HUES48 (cell line): ENCODE measurements around the gene TMEFF2.

Experiments used
- H3K27ac ChIP-seq: one replicate; pipeline ENCODE4 v1.7.0; 2013; ENCODE audit warnings: low read depth, low read length, inconsistent platforms
- H3K27me3 ChIP-seq: 2 replicates; pipeline ENCODE4 v1.6.1; 2013; ENCODE audit warnings: mild to moderate bottlenecking, low read length; ENCODE audit not compliant: control insufficient read depth, insufficient read depth
- H3K36me3 ChIP-seq: 2 replicates; pipeline ENCODE4 v1.6.1; 2013; ENCODE audit warnings: low read length; ENCODE audit not compliant: control insufficient read depth, insufficient read depth
- H3K4me1 ChIP-seq: 2 replicates; pipeline ENCODE4 v1.6.1; 2013; ENCODE audit warnings: mild to moderate bottlenecking, low read length; ENCODE audit not compliant: control insufficient read depth, insufficient read depth
- H3K4me3 ChIP-seq: 2 replicates; pipeline ENCODE4 v1.5.1; 2013; ENCODE audit warnings: mild to moderate bottlenecking, low read depth, low read length
- H3K9ac ChIP-seq: 2 replicates; pipeline ENCODE4 v1.6.1; 2013; ENCODE audit warnings: mild to moderate bottlenecking, low read depth, low read length, moderate library complexity
- H3K9me3 ChIP-seq: 2 replicates; pipeline ENCODE4 v1.6.1; 2013; ENCODE audit warnings: low read length; ENCODE audit not compliant: control insufficient read depth, insufficient read depth

TMEFF2 gene

GRCh38 chr2:191970867-191971266 is 223.9 kb downstream of the TMEFF2 start:
- Histone ChIP-seq H3K9ac (no peak overlapping the region), H3K9me3 (no peaks in the 10 kb centered on the region), H3K27me3 (no peaks in the 10 kb centered on the region), H3K4me3 (no peak overlapping the region), H3K4me1 (no peaks in the 10 kb centered on the region), H3K27ac (no peak overlapping the region), H3K36me3 (no peaks in the 10 kb centered on the region)

- no peak overlapping the region for H3K9ac ChIP-seq
- H3K27me3 ChIP-seq = no peaks in the 10 kb centered on the region
- H3K9me3 ChIP-seq = no peaks in the 10 kb centered on the region
- H3K27ac ChIP-seq = no peak overlapping the region
- no peaks in the 10 kb centered on the region for H3K36me3 ChIP-seq
- no peak overlapping the region for H3K4me3 ChIP-seq
- no peaks in the 10 kb centered on the region for H3K4me1 ChIP-seq
Observed at GRCh38 chr2:191968120-191968519, 226.6 kb downstream of the TMEFF2 start.

- no peak overlapping the region for H3K4me3 ChIP-seq
- no peaks in the 10 kb centered on the region for H3K9me3 ChIP-seq
- H3K9ac ChIP-seq = no peak overlapping the region
- no peaks in the 10 kb centered on the region for H3K27me3 ChIP-seq
- H3K4me1 ChIP-seq = no peaks in the 10 kb centered on the region
- H3K27ac ChIP-seq = no peak overlapping the region
- no peaks in the 10 kb centered on the region for H3K36me3 ChIP-seq
Observed at GRCh38 chr2:191965733-191966132, 229.0 kb downstream of the TMEFF2 start.

DNA sequence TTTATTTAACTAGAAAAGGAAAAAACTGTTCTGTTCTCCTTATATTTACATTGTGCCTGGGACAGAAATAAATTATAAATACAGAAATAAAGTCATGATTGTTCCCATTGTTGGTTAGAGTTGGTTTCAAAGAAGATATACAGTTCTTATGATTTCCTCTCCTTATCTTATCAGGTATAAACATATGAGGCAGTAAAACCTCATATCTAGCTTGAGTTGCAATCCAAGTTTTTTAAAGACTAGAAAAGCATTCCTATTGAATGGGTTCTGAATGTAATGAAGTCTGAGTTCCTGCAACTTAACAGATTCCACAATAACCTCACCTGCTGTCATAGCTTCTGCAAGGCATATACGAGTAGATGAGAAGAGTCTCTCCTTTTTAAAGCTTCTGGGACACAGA is 233.2 kb downstream of the TMEFF2 start:
- Histone ChIP-seq H3K4me3 (no peak overlapping the region), H3K27me3 (no peaks in the 10 kb centered on the region), H3K36me3 (no peaks in the 10 kb centered on the region), H3K4me1 (no peaks in the 10 kb centered on the region), H3K9me3 (no peaks in the 10 kb centered on the region), H3K9ac (no peak overlapping the region), H3K27ac (no peak overlapping the region)

DNA sequence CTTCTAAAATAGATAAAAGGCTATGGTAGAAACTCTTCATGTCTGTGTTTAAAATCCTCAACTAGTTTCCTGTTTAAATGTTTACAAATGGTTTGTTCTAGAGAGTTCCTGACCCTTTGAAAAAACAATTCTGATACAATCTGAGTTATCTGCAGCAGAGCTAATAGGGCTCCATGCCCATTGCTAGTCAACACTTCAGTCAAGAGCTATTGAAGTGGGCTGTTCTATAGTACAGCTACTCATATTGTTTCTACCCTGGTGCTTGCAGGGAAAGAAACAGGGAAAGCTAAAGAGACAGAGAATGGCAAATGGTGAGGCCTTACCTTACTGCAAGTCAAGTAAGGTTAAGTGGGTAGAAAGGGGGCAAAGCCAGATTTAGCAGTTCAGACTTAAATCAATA is 235.5 kb downstream of the TMEFF2 start:
- Histone ChIP-seq H3K36me3 (no peaks in the 10 kb centered on the region), H3K27me3 (no peaks in the 10 kb centered on the region), H3K9me3 (no peaks in the 10 kb centered on the region), H3K4me1 (no peaks in the 10 kb centered on the region), H3K27ac (no peak overlapping the region), H3K9ac (no peak overlapping the region), H3K4me3 (no peak overlapping the region)

DNA sequence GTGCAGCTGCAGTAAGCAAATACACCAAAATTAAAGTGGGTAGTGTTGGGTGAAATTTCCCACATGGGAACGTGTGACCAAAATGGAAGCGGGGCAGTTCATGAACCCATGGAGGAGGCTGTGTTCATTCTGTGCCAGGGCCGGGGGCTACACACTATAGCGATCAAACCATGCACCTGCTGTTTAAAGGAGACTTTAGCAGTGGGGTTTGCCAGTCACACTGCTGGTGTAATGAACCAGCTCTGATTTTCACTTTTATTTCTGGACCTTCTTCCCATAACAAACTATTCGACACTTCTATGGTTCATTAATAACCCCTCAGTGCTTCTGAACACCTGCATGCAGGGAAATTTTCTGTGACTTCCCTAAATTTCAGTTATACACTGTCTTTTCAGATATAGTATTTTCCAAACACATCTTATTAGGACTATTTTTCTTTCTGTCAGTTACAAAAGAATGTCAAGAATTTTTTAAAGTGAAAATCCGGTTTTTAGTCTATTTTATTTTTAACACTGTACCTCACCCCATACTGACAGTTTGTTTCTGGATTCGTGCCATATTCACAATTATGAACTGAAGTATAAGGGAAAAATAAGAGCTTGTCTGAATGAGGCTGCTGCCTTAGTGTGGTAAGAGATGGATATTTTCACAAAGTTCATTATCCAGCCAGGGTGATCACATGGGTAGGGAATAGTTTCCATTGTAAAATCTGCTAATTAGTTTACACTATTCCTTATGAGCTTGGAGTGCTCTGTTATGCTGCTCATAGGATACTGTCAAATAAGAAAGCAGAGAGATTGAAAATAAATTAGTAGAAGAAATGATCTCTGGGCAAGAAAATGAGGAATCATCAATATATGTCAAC is 236.5 kb downstream of the TMEFF2 start:
- Histone ChIP-seq H3K9me3 (no peaks in the 10 kb centered on the region), H3K27me3 (no peaks in the 10 kb centered on the region), H3K36me3 (no peaks in the 10 kb centered on the region), H3K9ac (no peak overlapping the region), H3K27ac (no peak overlapping the region), H3K4me1 (no peaks in the 10 kb centered on the region), H3K4me3 (no peak overlapping the region)

- Histone ChIP-seq H3K9ac (no peak overlapping the region), H3K9me3 (no peaks in the 10 kb centered on the region), H3K27ac (no peak overlapping the region), H3K36me3 (no peaks in the 10 kb centered on the region), H3K4me3 (no peak overlapping the region), H3K4me1 (no peaks in the 10 kb centered on the region), H3K27me3 (no peaks in the 10 kb centered on the region)
Observed at GRCh38 chr2:191954451-191954850, 240.3 kb downstream of the TMEFF2 start.

- no peak overlapping the region for H3K27ac ChIP-seq
- H3K4me1 ChIP-seq = no peaks in the 10 kb centered on the region
- no peak overlapping the region for H3K9ac ChIP-seq
- H3K27me3 ChIP-seq = no peaks in the 10 kb centered on the region
- H3K36me3 ChIP-seq = no peaks in the 10 kb centered on the region
- no peaks in the 10 kb centered on the region for H3K9me3 ChIP-seq
- H3K4me3 ChIP-seq = no peak overlapping the region
Observed at GRCh38 chr2:191952515-191953270, 242.0 kb downstream of the TMEFF2 start.

DNA sequence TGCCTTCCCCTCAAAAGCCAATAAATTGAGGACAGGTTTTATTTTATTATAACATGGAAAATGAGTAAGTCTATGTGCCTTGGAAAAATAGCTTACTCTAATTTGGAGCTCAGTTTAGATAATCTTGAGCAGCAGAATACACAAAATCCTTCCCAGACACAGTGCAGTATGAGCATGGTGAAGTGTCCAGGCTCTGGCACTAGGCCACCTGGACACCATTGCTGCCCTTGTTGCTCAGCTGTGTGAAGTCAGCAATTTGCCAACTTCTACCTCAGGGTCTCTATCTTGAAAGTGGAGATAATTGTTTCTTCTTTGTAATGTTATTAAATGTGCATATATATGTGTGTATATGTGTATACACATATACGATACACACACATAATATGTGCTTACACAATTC is 242.9 kb downstream of the TMEFF2 start:
- no peaks in the 10 kb centered on the region for H3K36me3 ChIP-seq
- no peak overlapping the region for H3K9ac ChIP-seq
- H3K27ac ChIP-seq = no peak overlapping the region
- H3K4me3 ChIP-seq = no peak overlapping the region
- no peaks in the 10 kb centered on the region for H3K4me1 ChIP-seq
- no peaks in the 10 kb centered on the region for H3K9me3 ChIP-seq
- no peaks in the 10 kb centered on the region for H3K27me3 ChIP-seq

DNA sequence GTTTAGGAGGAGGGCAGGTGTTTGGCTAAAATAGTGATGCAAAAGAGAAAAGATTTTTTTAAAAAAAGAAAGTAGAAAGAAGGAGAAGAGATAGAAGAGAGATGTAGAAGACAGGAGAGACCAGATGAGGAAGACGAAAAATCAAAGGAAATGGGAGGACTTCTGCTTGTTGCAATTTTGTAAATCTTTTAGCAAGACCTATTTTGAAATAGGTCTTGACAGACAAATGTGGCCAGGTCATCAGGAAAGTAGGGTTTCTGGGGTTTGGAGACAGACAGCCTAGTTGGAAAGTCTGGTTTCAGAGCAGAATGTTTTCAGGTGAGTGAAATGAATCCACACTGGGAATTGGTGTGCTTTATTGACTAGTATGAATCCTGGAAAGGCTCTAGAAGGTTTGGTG is 243.4 kb downstream of the TMEFF2 start:
- Histone ChIP-seq H3K4me3 (no peak overlapping the region), H3K9me3 (no peaks in the 10 kb centered on the region), H3K27me3 (no peaks in the 10 kb centered on the region), H3K36me3 (no peaks in the 10 kb centered on the region), H3K4me1 (no peaks in the 10 kb centered on the region), H3K27ac (no peak overlapping the region), H3K9ac (no peak overlapping the region)

DNA sequence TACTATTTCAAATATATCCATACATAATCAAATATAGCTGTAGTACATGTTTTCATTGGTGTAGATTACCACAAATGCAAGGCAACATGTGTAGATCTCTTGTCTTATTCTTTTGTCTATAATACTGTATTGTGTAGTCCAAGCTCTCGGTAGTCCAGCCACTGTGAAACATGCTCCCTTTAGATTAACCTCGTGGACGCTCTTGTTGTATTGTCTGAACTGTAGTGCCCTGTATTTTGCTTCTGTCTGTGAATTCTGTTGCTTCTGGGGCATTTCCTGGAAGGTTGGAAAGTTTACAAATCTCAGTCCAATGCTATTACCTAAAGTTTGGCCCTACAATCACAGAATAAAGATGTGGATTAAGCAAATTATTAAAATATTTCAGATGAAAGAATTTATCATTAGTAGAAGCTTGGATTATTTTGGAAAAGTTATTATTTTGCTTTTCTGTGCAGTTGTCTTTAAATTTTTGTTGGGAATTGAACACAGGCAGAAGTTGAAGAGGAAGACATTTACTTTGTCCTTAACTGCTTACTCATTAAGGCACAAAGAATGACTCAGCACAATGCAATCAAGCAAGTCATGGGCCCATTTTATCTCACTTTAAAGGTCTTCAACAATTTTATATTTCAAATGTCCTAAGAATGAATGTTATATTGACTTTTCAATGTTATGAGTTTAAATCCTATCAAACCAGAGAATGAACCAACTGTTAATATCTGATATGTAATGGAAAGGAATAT is 244.4 kb downstream of the TMEFF2 start:
- Histone ChIP-seq H3K36me3 (no peaks in the 10 kb centered on the region), H3K9me3 (no peaks in the 10 kb centered on the region), H3K4me1 (no peaks in the 10 kb centered on the region), H3K4me3 (no peak overlapping the region), H3K27ac (no peak overlapping the region), H3K9ac (no peak overlapping the region), H3K27me3 (no peaks in the 10 kb centered on the region)
